CD4-positive, alpha-beta T cell treated with Interleukin-15 for 4 hours (primary cell): ENCODE data around the gene KNDC1.

Experiments
- DNase-seq: peaks from one replicate; pipeline ENCODE4 v3.0.0-alpha.2; 2020; ENCODE audit warnings: low spot score

Gene KNDC1

DNA sequence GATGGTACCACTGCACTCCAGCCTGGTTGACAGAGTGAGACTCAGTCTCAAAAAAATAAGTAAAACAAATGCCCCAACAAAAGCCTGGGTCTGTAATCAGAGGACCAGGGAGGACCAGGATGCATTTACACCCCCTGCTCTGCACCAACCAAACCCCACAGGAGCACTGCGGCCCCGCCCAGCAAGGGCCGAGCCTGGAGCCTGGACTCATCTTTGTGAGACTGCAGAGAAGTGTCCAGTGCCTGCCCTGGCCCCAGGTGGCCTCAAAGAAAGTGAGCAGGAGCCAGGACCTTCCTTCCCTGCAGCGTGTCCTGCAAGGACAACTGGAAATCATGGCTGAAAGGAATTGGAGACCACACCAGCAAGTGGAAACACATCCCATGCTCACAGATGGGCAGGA is 31.6 kb downstream of the KNDC1 start:
- DNase-seq = no peak

DNA sequence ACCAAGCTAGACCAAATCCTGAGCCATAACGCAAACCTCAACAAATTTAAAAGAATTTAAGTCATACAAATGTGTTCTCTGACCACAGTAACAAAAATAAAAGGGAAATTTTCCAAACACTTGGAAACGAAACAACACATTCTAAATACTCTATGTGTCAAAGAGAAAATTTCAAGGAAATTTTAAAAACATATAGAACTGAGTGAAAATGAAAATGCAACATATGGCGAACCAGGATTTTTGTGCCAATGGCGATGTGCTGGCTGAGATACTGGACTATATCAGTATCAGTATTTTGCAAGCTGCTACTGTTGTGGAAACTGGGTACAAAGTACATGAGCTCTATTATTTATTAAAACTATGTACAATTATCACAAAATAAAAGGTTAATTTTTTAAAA is 34.1 kb downstream of the KNDC1 start:
- no peak for DNase-seq

DNA sequence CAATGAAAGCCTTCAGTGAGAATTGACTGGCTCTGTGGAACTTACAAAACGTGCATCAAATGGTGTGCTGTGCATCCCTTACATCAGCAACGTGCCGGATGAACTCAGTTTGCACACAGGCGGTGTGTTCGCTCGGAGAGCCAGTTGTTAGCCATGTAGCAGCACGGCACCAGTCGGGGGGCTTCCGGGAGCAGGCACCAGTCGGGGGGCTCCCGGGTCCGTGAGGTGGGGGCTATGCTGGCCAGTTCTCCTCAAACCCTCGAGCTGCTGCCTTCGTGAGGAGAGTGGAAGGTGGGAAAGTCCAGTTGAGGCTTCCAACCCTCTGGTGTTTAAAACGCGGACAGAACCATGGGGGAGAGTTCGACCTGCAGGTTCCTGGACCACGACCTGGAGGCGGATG is 35.1 kb downstream of the KNDC1 start:
- no peak for DNase-seq

DNA sequence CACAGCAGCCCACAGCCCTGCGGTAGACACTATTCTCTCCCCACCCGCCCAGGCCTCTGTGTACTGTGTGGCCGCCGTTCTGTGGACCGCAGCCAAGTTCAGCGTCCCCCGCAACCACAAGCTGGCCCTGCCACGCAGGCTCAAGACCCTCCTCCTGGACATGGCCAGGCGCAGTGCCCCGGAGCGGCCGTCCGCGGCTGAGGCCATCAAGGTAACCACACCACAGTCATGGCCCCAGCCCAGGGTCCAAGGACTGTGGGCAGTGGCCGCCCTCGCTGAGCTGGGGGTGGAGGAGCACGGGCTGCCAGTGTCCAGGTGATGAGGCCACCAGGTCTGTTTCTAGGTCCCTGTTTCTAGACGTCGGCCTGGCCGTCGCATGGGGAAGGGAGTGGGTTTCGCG is 35.6 kb downstream of the KNDC1 start:
- DNase-seq = no peak

DNA sequence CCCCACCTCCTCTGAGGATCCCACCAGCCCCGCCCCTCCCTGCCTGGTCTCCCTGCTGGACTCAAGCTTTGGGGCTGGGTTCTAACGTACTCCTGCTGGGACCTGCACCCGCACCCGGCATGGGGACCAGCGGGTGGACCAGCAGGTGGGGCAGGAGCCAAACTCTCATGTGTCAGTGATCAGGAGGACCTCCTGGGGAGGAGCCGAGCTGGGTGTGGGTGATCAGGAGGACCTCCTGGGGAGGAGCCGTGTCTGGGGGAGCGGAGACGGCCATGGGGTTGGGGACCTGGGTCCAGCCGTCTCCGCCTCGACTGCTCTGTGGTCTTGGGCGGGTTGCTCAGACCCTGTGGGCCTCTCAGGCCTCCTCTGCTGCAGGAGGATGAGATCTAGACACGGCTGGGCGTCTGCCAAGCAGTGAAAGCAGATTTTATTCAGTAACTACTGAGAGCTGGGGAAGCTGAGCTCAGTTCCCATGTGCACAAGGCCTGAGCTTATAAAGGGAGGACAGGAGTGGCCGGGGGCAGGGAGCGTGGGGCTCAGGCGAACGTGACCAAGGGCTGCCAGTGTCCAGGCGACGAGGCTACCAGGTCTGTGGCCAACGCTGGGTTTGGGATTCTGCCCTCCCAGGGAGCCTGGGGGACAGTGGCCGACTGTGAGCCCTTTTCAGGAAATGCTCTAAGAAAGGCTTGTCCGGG is 36.3 kb downstream of the KNDC1 start:
- no peak for DNase-seq

DNA sequence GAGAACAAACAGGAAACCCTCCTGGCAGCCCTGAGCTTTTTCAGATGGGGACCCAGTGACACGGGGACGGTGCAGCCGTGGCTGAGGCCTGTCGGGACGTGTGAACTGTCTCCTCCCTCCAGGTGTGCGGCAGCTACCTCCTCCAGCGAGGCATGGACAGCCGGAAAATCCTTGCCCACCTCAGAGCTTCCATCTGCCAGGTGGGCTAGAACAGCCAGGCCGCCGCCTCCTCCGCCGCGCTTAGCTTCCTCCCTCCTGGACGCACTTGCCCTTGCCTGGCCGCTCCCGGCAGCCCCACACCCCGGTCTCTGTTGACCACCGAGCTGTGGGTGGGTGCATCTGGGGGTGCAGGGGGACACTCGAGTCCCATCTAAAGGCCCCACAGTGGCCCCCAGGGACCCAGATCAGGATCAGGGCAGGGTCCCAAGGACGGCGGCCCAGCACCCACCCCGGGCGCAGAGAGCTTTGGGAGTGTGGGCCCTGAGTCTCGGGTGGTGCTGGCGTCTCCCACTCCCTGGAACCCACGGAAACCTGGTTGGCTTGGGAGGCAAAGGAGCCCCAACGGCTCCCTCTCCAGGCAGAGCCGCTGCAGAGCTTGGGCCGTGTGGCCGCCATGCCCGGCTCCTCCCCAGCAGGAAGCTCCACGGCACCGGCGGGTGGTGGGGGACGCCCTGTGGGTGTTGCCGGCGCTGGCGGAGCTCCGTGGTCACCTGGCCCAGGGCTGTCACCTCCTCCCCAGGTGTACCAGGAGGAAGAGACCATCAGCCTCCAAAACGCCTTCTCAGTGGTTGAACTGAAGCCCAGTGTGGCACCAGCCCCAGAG is 37.1 kb downstream of the KNDC1 start:
- no peak for DNase-seq

DNA sequence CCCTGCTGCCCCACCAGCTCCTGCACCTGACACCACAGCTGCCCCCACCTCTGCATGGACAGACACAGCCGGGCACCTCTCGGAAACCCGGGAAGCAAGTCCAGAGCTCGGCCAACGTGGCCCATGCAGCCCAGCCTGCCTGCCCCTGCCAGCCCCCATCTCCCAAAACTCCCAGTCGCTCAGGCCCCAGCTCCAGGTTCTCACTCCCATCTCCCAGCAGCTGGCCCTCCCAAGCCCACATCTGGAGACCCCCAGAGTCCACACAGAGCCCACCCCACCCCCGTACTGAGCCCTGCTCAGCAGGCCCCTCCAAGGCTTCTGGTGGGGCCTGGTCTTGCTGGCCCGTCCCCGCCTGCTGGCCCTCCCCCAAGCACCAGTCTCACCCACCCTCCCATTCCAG is 37.8 kb downstream of the KNDC1 start:
- DNase-seq = no peak

DNA sequence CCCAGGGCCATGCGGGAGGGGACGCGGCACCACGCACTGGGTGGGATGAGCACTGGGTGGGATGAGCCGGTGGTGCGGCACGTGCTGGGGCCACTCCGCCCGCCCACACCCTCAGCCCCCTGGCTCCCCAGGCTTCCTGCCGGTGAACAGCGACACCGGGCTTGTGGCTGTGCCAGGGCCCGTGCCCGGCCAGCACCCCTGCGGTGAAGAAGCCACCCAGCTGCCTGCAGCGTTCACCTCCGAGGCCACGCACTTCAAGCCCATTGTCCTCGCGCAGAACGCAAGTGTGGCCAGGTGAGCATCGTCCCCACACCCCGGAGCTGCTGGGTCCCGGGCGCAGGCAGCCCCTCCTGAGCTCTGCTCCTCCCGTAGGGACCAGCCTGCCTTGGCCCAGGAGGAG is 38.2 kb downstream of the KNDC1 start:
- no peak for DNase-seq

DNA sequence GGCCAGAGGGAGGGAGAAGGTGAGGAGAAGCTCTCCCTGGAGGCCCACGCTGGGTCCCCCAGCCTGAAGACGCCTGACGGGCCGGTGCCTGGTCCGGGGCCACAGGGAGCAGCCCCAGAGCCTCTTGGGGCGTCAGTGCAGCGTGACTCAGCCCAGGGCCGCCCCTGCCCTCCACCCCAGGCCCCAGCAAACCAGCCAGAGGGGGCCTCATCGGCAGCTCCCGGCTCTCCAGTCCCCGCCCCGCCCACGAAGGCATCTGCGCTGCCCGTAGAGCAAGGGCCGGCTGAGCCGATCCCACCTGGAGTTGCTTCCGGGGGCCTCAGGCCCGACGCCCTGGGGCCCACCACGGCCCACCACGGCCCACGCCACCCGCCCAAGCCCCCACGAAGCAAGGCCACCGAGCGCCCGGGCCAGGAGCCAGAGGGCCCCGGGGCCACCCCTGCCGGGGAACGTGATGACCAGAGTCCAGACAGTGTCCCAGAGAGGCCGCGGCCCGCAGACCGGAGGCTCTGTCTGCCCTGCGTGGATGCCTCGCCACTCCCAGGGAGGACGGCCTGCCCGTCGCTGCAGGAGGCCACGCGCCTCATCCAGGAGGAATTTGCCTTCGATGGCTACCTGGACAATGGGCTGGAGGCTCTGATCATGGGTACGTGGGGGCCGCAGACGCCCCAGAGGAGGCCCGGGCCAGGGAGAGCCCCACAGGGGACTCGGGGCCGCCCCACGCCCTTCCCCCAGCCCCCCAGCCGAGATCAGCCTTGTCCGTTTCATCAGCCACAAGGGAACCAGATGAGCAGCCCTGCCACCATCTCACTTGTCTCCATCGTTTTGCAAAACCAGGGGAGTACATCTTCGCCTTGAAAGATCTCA is 38.8 kb downstream of the KNDC1 start:
- no peak for DNase-seq

DNA sequence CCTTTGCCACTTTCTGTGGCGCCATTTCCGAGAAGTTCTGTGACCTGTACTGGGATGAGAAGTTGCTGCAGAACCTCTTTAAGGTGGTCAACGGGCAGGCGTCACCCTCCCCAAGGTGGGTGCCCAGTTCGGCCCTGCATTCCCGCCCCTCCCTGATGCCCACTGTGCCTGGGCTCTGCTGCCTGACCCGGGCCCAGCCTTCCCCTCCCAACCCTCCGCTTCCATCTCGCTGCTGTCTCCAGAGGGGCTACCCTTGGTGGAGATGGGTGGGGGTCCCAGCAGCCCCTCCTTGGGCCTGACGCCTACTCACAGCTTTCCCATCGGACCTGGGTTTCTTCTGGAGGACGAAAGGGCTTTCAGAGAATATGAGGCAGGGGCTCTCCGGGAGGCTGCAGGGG is 39.5 kb downstream of the KNDC1 start:
- DNase-seq = no peak

DNA sequence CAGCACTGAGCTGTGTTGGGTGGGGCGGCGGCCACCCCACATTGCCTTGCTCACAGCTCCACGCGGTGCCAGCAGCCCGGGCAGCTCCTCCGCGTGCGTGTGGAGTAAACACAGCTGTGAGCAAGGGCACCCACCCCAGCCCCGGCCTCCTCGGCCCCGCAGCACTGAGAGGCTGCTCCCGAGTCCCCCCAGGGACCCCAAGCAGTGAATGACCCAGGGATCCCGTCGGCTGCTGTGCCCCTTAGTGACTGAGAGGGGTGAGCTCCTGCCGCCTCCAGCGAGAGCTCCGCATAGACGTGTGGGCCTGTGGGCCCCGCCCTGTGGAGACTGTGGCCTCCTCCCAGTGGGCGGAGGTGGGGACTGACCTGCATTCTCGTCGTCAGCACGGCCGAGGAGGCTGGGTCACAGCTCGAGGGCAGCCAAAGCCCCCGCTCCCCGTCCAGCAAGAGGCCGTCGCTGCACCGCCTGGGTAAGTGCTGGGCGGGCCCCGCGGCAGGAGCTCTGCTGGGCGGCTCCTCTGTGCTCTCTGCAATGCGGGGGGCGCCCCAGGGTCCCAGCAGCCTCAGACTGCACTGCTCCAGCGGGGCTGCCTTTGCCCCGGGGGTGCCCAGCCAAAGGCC is 40.1 kb downstream of the KNDC1 start:
- no peak for DNase-seq

DNA sequence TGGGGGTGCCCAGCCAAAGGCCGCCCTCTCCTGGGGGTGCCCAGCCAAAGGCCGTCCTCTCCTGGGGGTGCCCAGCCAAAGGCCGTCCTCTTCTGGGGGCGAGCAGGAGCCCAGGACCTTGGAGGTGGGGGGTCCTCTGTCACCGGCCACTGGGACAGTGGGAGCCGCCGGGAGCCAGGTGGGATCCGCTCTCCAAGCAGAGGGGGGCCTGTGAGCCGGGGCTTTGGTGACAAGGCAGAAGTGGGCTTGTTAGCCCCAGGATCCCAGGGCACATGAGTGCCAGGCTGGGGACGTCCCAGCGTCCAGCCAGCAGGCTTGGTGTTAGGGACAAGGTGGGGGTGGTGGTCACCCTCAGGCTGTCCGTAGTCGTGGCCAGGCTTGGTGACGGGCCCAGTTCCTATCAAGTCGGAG is 40.6 kb downstream of the KNDC1 start:
- DNase-seq = no peak

DNA sequence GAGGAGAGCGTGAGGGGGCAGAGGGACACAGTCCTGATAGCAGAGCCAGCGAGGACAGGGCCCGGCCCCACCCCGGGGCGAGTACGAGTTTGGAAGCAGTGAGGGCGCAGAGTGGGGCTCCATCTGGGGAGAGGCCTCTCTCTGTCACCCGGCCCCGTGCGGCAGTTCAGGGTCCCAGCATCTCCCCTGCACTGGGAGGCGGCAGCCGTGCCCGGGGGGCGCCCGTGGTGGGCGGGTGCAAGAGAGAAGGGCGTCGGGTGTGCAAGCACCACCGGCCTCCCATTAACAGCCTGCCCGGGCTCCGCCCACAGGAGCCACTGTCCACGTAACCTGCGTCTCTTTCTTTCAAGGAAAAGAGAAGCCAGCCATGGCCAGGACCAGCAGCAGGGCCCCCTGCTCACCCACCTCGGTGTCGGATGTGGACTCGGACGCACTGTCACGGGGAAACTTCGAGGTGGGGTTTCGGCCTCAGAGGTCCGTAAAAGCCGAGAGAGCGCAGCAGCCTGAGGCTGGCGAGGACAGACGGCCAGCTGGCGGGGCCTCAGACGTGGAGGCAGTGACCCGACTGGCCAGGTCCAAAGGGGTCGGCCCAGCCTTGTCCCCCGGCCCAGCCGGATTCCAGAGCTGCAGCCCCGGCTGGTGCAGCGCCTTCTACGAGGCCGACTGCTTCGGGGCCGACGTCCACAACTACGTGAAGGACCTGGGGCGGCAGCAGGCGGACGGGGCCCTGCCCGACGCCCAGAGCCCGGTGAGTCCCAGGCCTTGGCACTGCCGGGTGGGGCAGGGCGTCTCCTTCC is 41.3 kb downstream of the KNDC1 start:
- DNase-seq = no peak

DNA sequence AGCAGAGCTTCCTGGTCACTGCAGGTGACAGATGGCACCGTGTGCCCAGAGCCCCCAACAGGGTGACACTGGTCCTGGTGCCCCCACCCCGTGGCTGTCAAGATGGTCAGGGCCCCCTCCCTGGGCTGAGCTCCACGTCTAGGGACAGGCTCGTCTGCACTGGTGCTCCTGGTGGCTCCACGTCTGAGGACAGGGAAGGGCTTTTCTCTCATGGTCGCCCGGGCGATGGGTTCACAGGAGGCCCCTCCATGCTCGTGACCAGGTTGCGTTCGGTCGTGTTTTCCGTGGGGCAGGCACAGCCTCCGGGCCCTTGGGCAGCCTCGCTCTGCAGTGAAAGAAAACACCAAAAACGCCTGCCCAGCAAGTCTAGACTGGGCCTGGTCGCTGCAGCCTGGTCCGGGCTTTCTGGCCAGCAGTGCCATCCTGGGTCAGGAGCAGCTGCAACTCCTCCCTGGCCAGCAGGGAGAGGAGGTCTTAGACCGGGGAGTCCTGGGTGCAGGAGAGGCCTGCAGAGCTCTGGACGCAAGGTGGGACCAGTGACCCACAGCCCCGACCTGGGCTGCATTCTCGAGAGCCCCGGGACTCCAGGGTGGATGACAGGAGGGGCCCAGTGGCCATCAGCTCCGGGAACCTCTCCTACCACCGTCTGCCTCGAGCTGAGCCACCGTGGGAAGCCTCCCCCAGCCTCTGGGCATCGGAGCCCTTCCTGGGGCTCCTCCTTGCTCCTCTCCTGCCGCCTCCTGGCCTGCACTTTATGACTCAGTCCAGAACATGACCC is 42.1 kb downstream of the KNDC1 start:
- DNase-seq = no peak

DNA sequence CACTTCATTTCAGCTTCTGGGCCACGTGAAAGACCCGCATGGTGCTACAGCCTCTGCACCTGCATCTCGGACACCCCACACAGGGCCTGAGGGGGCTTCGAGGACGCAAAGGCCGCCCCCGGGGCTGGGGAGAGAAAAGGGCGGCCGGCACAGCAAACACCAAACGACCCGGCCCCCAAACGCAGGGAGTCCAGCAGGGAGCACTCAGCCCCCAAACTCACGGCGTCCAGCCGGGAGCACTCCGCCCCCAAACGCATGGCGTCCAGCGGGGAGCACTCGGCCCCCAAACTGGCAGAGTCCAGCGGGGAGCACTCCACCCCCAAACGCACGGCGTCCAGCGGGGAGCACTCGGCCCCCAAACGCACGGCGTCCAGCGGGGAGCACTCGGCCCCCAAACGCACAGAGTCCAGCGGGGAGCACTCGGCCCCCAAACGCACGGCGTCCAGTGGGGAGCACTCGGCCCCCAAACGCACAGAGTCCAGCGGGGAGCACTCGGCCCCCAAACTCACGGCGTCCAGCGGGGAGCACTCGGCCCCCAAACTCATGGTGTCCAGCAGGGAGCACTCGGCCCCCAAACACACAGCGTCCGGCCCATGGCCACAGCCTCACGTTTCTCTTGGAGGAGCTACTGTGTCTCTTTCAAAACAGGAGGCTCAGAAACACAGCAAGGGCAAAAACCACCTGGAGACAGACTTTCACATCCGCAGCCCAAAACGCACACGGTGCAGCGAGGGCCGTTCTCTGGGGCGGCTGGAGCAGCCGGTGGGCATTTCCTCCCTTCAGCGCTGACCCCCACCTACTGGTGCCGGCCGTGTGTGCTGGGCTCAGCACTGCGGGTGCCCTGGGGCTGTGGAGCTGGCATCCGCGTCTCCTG is 43.0 kb downstream of the KNDC1 start:
- no peak for DNase-seq

DNA sequence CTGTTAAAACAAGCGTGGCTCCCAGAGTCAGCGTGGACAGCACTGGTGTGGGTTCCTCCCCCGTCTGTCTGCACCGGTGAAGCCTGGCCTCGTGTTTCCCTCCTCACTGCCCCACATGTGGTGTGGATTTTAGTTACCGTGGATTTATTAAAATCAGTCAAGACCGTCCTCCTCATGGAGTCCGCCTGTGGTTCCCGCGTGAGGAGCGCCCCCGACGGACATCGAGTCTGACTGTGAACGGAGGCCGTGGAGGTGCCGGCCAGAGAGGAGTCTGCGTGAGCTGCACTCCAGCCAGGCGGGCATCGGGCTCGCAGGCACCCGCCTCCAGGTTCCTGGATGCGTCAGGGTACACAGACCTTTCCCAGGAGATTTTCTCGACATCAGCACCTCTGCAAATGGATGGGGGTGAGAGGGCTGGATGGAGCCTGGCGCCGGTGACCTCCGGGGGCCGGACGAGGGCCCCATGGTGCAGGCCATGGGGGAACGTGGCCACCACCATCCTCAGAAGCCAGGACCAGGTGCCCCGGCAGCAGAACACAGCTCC is 43.7 kb downstream of the KNDC1 start:
- DNase-seq = no peak

DNA sequence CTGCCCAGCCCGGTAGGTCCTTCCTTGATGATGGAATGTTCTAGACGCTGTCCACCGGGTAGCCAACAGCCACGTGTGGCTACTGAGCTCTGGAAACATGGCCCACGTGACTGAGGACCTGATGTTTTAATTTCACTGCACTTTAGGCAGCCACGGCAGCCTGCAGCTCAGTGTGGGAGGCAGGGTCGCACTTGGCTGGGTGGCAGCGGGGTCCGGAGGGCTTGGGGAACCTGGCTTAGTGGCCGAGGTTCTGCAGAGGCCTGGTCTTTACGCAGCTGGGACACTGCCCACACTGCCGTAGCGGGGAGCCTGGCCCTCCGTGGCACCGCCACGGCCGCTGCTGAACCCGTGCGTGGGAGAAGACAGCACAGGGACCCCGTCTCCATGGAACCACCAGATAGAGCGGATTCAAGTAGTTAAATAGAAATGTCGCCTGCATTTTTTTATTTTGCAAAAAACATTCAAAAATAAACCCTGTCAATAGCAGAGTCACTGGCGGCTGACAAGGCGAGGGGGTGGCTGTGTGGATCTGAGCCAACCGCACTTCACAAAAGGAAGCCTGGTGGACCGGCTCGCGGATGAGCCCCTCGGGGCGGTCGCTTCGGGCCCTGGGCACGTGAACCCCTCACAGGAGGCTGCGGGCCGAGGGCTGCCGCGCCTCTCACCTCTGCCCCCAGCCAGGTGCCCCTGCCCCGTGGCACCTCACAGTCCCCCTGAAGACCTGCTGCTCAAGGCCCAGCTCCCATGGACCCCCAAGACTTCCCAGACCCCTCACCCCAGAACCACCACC is 44.4 kb downstream of the KNDC1 start:
- DNase-seq = no peak

DNA sequence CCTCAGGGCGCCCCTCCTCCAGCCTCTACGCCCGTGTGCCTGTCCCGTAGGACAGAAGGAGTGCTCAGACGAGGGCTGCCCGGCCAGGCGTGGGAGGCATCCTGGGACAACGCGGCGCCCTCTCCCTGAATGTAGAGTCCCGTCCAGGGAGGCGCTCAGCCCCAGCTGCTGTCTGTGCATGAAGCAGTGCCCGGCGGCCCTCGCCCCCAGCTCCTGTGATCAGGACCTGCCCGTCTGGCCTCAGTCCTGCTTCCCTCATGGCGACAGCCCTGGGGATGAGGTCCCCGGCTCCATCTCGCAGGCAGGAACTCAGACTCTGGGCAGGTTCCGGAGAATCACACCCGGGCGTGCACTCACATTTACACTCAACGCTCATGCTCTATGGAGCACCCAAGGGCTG is 45.1 kb downstream of the KNDC1 start:
- no peak for DNase-seq
